MM.1S (cell line): Measurements from ENCODE around the gene EMC6.

Experiments
- CTCF ChIP-seq: fragments of 300-600 bp; sonication (generic); IDR thresholded peaks from 2 replicates; pipeline ENCODE4 v1.5.1; 2016; ENCODE audit warnings: antibody characterized with exemption, low read length, mixed read lengths
- EZH2 ChIP-seq: fragments of 300-600 bp; sonication (generic); optimal IDR thresholded peaks from 2 replicates; pipeline ENCODE3; 2017; ENCODE audit warnings: low read depth, mild to moderate bottlenecking, antibody characterized with exemption, low read length, mixed read lengths

GRCh38 chr17:3719265-3719664 is 50.7 kb downstream of the EMC6 start:
- TF ChIP-seq CTCF (no peak), EZH2 (no peak)
